ENCODE data around the gene OSBPL2. TPM values are rescaled to one million over a fixed set of nuclear protein-coding genes. Genes with fewer than 3 reads are reported as not detected.

OSBPL2 gene
- total RNA-seq, 1 experiment from 2014 or later, result 36.9 TPM

DNA sequence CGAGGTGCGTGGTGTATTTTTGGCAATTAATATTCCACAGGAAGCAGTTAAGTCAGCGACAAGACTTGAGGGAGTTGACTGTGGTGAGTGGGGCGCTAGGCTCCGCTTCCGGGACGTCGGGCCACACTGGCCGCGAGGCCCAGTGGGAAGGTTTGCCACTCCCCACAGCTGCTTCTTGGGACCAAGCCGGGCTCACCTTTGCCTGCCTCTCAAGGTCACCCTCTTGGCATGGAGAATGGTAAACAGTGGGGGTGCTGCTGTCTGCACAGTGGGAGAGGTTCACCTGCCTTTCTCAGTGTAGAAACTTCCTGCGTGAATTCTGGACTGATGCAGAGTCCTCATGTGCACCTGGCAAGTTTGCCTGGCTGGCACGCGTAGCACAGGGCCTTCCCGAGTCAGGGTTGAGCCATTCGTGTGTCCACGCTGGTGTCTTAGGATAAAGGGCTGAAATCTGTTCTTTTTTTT, 6.4 kb downstream of the OSBPL2 start:
- Histone ChIP-seq H3K4me2 (ENCODE audit: low read length) (no peak overlapping the region), H3K9me2 (ENCODE audit: insufficient read depth) (no peaks in the 10 kb centered on the region), H3K9me3 (ENCODE audit: control insufficient read depth in 1 of 2, insufficient read depth in 1 of 2, low read depth in 1 of 2, low read length in 2 of 2) (no peaks in the 10 kb centered on the region), H2AFZ (ENCODE audit: low read depth, low read length, poor library complexity, severe bottlenecking) (no peak overlapping the region), H3K9ac (ENCODE audit: low read length) (no peak overlapping the region), H3K79me2 (ENCODE audit: insufficient read depth, low read length) (peaks cover 21% of the 10 kb centered on the region; the same call in 1 of the 2 replicates), H4K20me1 (ENCODE audit: insufficient read depth) (no peaks in the 10 kb centered on the region), H3K36me3 (ENCODE audit: control insufficient read depth in 1 of 2, insufficient read depth in 2 of 2, low read length in 2 of 2) (no peaks in the 10 kb centered on the region), H3K4me3 (replicated peaks in 1 of 2; ENCODE audit: low read depth in 1 of 2, low read length in 2 of 2) (no peak overlapping the region), H3K27me3 (ENCODE audit: insufficient read depth, low read length) (no peaks in the 10 kb centered on the region), H3K27ac (ENCODE audit: low read depth, low read length) (no peak overlapping the region), H3K4me1 (ENCODE audit: control insufficient read depth in 1 of 2, insufficient read depth in 2 of 2, low read length in 2 of 2) (peaks cover 0 to 6% of the 10 kb centered on the region in 2 experiments; a peak in 1 of 4 replicates)
- ChIA-PET RAD21 (ENCODE audit: low non-redundant PET in 1 of 2, low total read pairs in 2 of 2, uncharacterized antibody in 2 of 2, unreplicated experiment in 2 of 2) (no interaction called here), POLR2A (no interaction called here), CTCF (no interaction called here)
- no peak for ATAC-seq
- no peak for DNase-seq (ENCODE audit: low read depth, low spot score)
- BruUV-seq (replicated peaks), result no TSS peak
- TF ChIP-seq POLR2A (IDR thresholded peaks at IDR 0.05; ENCODE audit: borderline replicate concordance, extremely low read depth, insufficient read depth, insufficient read length) (no peak), ZFX (IDR thresholded peaks at IDR 0.05) (no peak)
- intact Hi-C loops (cut with micrococcal nuclease), result no loop called here

DNA sequence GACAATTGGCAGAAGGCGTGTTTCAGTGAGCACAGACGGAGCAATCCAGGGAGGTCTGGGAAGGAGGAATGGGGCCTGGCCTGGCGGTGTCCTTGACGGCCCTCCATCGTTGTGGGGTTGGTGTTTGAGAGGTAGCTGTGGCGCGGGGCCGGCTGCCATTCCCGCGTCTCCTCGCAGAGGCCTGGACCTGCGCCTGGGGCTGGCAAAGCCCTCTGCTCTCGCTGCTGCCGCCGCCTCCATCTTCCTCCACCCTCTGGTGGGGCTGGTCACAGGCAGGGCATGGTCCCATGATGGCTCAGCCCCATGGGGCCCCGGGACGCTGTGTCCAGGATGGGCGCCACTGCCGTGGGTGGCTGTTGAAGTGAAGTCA, 7.6 kb downstream of the OSBPL2 start:
- ChIA-PET POLR2A (no interaction called here), RAD21 (ENCODE audit: low non-redundant PET in 1 of 2, low total read pairs in 2 of 2, uncharacterized antibody in 2 of 2, unreplicated experiment in 2 of 2) (no interaction called here), CTCF (no interaction called here)
- ATAC-seq (no peak), DNase-seq (ENCODE audit: low read depth, low spot score) (no peak)
- Histone ChIP-seq H3K79me2 (ENCODE audit: insufficient read depth, low read length) (peaks cover 16% of the 10 kb centered on the region; the same call in 1 of the 2 replicates), H3K36me3 (ENCODE audit: control insufficient read depth in 1 of 2, insufficient read depth in 2 of 2, low read length in 2 of 2) (no peaks in the 10 kb centered on the region), H3K27ac (ENCODE audit: low read depth, low read length) (no peak overlapping the region), H4K20me1 (ENCODE audit: insufficient read depth) (no peaks in the 10 kb centered on the region), H2AFZ (ENCODE audit: low read depth, low read length, poor library complexity, severe bottlenecking) (no peak overlapping the region), H3K27me3 (ENCODE audit: insufficient read depth, low read length) (no peaks in the 10 kb centered on the region), H3K4me3 (replicated peaks in 1 of 2; ENCODE audit: low read depth in 1 of 2, low read length in 2 of 2) (no peak overlapping the region), H3K9me3 (ENCODE audit: control insufficient read depth in 1 of 2, insufficient read depth in 1 of 2, low read depth in 1 of 2, low read length in 2 of 2) (no peaks in the 10 kb centered on the region), H3K4me1 (ENCODE audit: control insufficient read depth in 1 of 2, insufficient read depth in 2 of 2, low read length in 2 of 2) (peaks cover 0 to 5% of the 10 kb centered on the region in 2 experiments; a peak in 1 of 4 replicates), H3K9me2 (ENCODE audit: insufficient read depth) (no peaks in the 10 kb centered on the region), H3K9ac (ENCODE audit: low read length) (no peak overlapping the region), H3K4me2 (ENCODE audit: low read length) (no peak overlapping the region)
- intact Hi-C loops (cut with micrococcal nuclease), result no loop called here
- TF ChIP-seq ELF1 (IDR thresholded peaks at IDR 0.05; ENCODE audit: borderline replicate concordance, low read depth) (no peak), CBX3 (IDR thresholded peaks at IDR 0.05; ENCODE audit: low read depth) (no peak), CEBPB (IDR thresholded peaks at IDR 0.05; ENCODE audit: low read depth) (no peak), YY1 (IDR thresholded peaks at IDR 0.05; ENCODE audit: extremely low read depth, insufficient replicate concordance, low read depth, low read length) (no peak), POLR2AphosphoS5 (IDR thresholded peaks at IDR 0.05; ENCODE audit: low read depth, low read length) (no peak), ZNF274 (IDR thresholded peaks at IDR 0.05; ENCODE audit: low read depth, low read length) (no peak), EZH2 (IDR thresholded peaks at IDR 0.05) (no peak), EZH2phosphoT487 (IDR thresholded peaks at IDR 0.05; ENCODE audit: borderline replicate concordance) (no peak), RAD21 (IDR thresholded peaks at IDR 0.05; ENCODE audit: low read depth) (no peak), POLR2A (IDR thresholded peaks at IDR 0.05; ENCODE audit: borderline replicate concordance, extremely low read depth, insufficient read depth, insufficient read length) (no peak), FOSL1 (IDR thresholded peaks at IDR 0.05; ENCODE audit: low read depth) (no peak)
- TF ChIP-seq, protein P1, sequence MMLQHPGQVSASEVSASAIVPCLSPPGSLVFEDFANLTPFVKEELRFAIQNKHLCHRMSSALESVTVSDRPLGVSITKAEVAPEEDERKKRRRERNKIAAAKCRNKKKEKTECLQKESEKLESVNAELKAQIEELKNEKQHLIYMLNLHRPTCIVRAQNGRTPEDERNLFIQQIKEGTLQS (IDR thresholded peaks at IDR 0.05), result no peak
- TF ChIP-seq, protein P2, sequence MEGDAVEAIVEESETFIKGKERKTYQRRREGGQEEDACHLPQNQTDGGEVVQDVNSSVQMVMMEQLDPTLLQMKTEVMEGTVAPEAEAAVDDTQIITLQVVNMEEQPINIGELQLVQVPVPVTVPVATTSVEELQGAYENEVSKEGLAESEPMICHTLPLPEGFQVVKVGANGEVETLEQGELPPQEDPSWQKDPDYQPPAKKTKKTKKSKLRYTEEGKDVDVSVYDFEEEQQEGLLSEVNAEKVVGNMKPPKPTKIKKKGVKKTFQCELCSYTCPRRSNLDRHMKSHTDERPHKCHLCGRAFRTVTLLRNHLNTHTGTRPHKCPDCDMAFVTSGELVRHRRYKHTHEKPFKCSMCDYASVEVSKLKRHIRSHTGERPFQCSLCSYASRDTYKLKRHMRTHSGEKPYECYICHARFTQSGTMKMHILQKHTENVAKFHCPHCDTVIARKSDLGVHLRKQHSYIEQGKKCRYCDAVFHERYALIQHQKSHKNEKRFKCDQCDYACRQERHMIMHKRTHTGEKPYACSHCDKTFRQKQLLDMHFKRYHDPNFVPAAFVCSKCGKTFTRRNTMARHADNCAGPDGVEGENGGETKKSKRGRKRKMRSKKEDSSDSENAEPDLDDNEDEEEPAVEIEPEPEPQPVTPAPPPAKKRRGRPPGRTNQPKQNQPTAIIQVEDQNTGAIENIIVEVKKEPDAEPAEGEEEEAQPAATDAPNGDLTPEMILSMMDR (IDR thresholded peaks at IDR 0.05 in 2 of 3, conservative IDR thresholded peaks at IDR 0.05 in 1 of 3; ENCODE audit: borderline replicate concordance in 1 of 3, insufficient read depth in 1 of 3, low read depth in 2 of 3, low read length in 2 of 3), result no peak
- TF ChIP-seq, protein P3, sequence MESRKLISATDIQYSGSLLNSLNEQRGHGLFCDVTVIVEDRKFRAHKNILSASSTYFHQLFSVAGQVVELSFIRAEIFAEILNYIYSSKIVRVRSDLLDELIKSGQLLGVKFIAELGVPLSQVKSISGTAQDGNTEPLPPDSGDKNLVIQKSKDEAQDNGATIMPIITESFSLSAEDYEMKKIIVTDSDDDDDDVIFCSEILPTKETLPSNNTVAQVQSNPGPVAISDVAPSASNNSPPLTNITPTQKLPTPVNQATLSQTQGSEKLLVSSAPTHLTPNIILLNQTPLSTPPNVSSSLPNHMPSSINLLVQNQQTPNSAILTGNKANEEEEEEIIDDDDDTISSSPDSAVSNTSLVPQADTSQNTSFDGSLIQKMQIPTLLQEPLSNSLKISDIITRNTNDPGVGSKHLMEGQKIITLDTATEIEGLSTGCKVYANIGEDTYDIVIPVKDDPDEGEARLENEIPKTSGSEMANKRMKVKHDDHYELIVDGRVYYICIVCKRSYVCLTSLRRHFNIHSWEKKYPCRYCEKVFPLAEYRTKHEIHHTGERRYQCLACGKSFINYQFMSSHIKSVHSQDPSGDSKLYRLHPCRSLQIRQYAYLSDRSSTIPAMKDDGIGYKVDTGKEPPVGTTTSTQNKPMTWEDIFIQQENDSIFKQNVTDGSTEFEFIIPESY (IDR thresholded peaks at IDR 0.05; ENCODE audit: extremely low read depth, insufficient replicate concordance, low read length), result no peak
- BruUV-seq (replicated peaks), result no TSS peak

All from HCT116 (cell line).